Heart right ventricle (tissue), 16 donors: ENCODE data around the gene MGAT3. TPM values are rescaled to one million over a fixed set of nuclear protein-coding genes. Genes with fewer than 3 reads are reported as not detected.
A peak's percentile ranks its signal among the peaks of the same experiment; 100 is the strongest.

ENCODE experiments used
- ATAC-seq, 8 donors: fragments of 200-7000 bp; cut with Tn5 transposase; one replicate each; pipeline ENCODE4 v1.9.1; 2020; ENCODE audit warnings: mild to moderate bottlenecking in 8 of 8, moderate library complexity in 8 of 8, moderate number of reproducible peaks in 1 of 8
- DNase-seq, 2 donors: peaks; one replicate each; pipeline ENCODE4 v3.0.0-alpha.2; 2020
- H3K27ac ChIP-seq, 10 donors: fragments of 200-600 bp; sonication (generic) in 2 of 10; one replicate each; pipeline versions ENCODE4 v1.5.0 to v1.8.0; 2020 to 2022; ENCODE audit warnings: mild to moderate bottlenecking in 3 of 10
- H3K27me3 ChIP-seq, 7 donors: fragments of 200-600 bp; one replicate each; pipeline ENCODE4 v1.8.0; 2021 to 2022; ENCODE audit warnings: mild to moderate bottlenecking in 2 of 7
- H3K36me3 ChIP-seq, 9 donors: fragments of 200-600 bp; sonication (generic) in 1 of 9; one replicate each; pipeline versions ENCODE4 v1.5.0 to v1.8.0; 2020 to 2022; ENCODE audit warnings: mild to moderate bottlenecking in 2 of 9
- H3K4me1 ChIP-seq, 9 donors: fragments of 200-600 bp; sonication (generic) in 1 of 9; one replicate each; pipeline versions ENCODE4 v1.5.0 to v1.8.0; 2020 to 2022; ENCODE audit warnings: mild to moderate bottlenecking in 4 of 9
- H3K4me3 ChIP-seq, 10 donors: fragments of 200-600 bp; sonication (generic) in 2 of 10; one replicate each; pipeline versions ENCODE4 v1.5.0 to v1.8.0; 2020 to 2022; ENCODE audit warnings: mild to moderate bottlenecking in 7 of 10, moderate library complexity in 2 of 10
- H3K9me3 ChIP-seq, 11 donors: fragments of 200-600 bp in 10 of 11; sonication (generic) in 2 of 11; one replicate each; pipeline versions ENCODE4 v1.5.0 to v1.8.0; 2013 to 2022; ENCODE audit warnings: mild to moderate bottlenecking in 2 of 11, control low read depth in 1 of 11, moderate library complexity in 1 of 11
- CTCF ChIP-seq, 9 donors: fragments of 200-600 bp; sonication (generic) in 2 of 9; IDR thresholded peaks; one replicate each; pipeline versions ENCODE4 v1.5.0 to v1.8.0; 2021 to 2022; ENCODE audit warnings: antibody characterized with exemption in 9 of 9, mild to moderate bottlenecking in 5 of 9, moderate library complexity in 1 of 9
- WGBS, 2 donors: extraction: QIAGEN DNeasy Blood & Tissue Kit; methylation state at CpG; one replicate each; pipeline ENCODE4 v1.1.7; 2013; ENCODE audit warnings: inconsistent platforms in 1 of 2; 5-methylcytosine and 5-hydroxymethylcytosine counted together
- intact Hi-C, 10 donors: fragments of 100-400 bp; cut with DNase I; formaldehyde crosslinking; loops; one replicate each; pipeline versions ENCODE4 v1.11.1 to v1.14.2; 2022
- polyA plus RNA-seq, 2 donors: library from polyadenylated mRNA; stranded (reverse); fragments of 200-250 nt; gene quantifications; one replicate each; pipeline ENCODE4 v1.2.3, GENCODE V29; 2013
- total RNA-seq, 10 donors: library from RNA; stranded (reverse); fragmentation: NEBNext Ultra II Directional in 3 of 10; extraction: Animal tissue kit (Norgen Biotek cat#: 25700) in 3 of 10; gene quantifications; one replicate each; pipeline versions ENCODE4 v1.2.1 to v1.2.4, GENCODE V29; 2021 to 2023
- donor health status: Arrhythmogenic right ventricular cardiomyopathy.
- donor health status: ischemic (EF 13 %, LVEDD 7.1; RV severe dilation, severe dysfunction).
- donor health status: healthy with polysubstance abuse.
- donor health status: DM: no; HTN: yes; CAD: no.
- donor health status: DM: no; HTN: no; CAD: no.
- donor health status: ischemic (EF 25% LVEDD 6.9; RV normal size, moderate dysfunction).
- donor health status: ischemic (EF 25% LVEDD 5.7; RV mildly dilated, moderate dysfunction).
- donor health status: healthy.
- donor health status: DM: yes; HTN: yes; CAD: no.
- donor health status: Ischemic cardiomyopathy.
- donor health status: ischemic (EF 35%, LVEDD 5.7; RV mildly dilated, moderate dysfunction).
- donor health status: nonischemic (EF 11% LVEDD 7.7; RV severe dilation, severe dysfunction).
- donor health status: DM: yes; HTN: yes; CAD: no.
- donor health status: PGD.
- donor health status: ischemic (EF 29% LVEDD 5.4; RV normal size, mild dysfunction).
- donor health status: nonischemic (EF 23%, LVEDD 6.1; RV moderate dilation, normal function).

MGAT3 gene
- total and polyA plus RNA-seq, 12 donors = 1.8 to 14.0 (median 3.9) TPM

GRCh38 chr22:39490135-39490798 lies 33.5 kb downstream of the MGAT3 start:
- H3K27ac ChIP-seq = peak overlapping the region in 1 of 10 donors; percentile 2
- no peak overlapping the region for H3K4me3 ChIP-seq
- DNase-seq (peak; percentile 74 to 81), ATAC-seq (peak; percentile 85 to 92 (median 88))
- intact Hi-C loops = loop anchor here in 6 of 10 donors (5.0 to 10.0 kb wide), 4 partner anchors 37 to 55 kb away; partner anchors contain the start of gene RPS19BP1 (in 2 of the 6)
- peaks cover 0 to 31% (median 4%) of the 10 kb centered on the region in 9 donors for H3K4me1 ChIP-seq
- no peaks in the 10 kb centered on the region for H3K27me3 ChIP-seq
- TF ChIP-seq CTCF (IDR thresholded peaks at IDR 0.05) = no peak
- WGBS, 2 donors = 43 to 44% methylated on average over 13 of the region's 13 CpGs
- H3K36me3 ChIP-seq = peaks cover 0 to 16% (median 0%) of the 10 kb centered on the region in 9 donors
- H3K9me3 ChIP-seq = no peaks in the 10 kb centered on the region

GRCh38 chr22:39490966-39491680 lies 34.3 kb downstream of the MGAT3 start:
- Histone ChIP-seq H3K27me3 (no peaks in the 10 kb centered on the region), H3K4me3 (no peak overlapping the region), H3K4me1 (peaks cover 0 to 34% (median 4%) of the 10 kb centered on the region in 9 donors), H3K27ac (no peak overlapping the region), H3K36me3 (peaks cover 0 to 16% (median 0%) of the 10 kb centered on the region in 9 donors), H3K9me3 (no peaks in the 10 kb centered on the region)
- ATAC-seq = no peak
- intact Hi-C loops = loop anchor here in 6 of 10 donors (5.0 to 10.0 kb wide), 4 partner anchors 36 to 56 kb away; partner anchors contain the start of gene RPS19BP1 (in 2 of the 6)
- TF ChIP-seq CTCF (IDR thresholded peaks at IDR 0.05) = no peak
- no peak for DNase-seq
- WGBS, 2 donors = 81% methylated on average over 9 of the region's 9 CpGs

GRCh38 chr22:39491696-39492095 lies 34.9 kb downstream of the MGAT3 start:
- Histone ChIP-seq H3K4me1 (peaks cover 0 to 39% (median 7%) of the 10 kb centered on the region in 9 donors), H3K27ac (no peak overlapping the region), H3K4me3 (no peak overlapping the region), H3K9me3 (no peaks in the 10 kb centered on the region), H3K36me3 (peaks cover 0 to 16% (median 0%) of the 10 kb centered on the region in 9 donors), H3K27me3 (no peaks in the 10 kb centered on the region)
- no peak for TF ChIP-seq CTCF (IDR thresholded peaks at IDR 0.05)
- intact Hi-C loops = loop anchor here in 6 of 10 donors (5.0 to 10.0 kb wide), 4 partner anchors 36 to 57 kb away; partner anchors contain the start of gene RPS19BP1 (in 2 of the 6)
- WGBS, 2 donors = 88 to 89% methylated on average over 6 of the region's 6 CpGs
- no peak for ATAC-seq
- no peak for DNase-seq

- no peaks in the 10 kb centered on the region for H3K9me3 ChIP-seq
- no peak overlapping the region for H3K4me3 ChIP-seq
- DNase-seq (no peak), ATAC-seq (no peak)
- no peak for TF ChIP-seq CTCF (IDR thresholded peaks at IDR 0.05)
- H3K27ac ChIP-seq = no peak overlapping the region
- WGBS, 2 donors = 84 to 89% methylated on average over 3 of the region's 3 CpGs
- H3K4me1 ChIP-seq = peaks cover 0 to 42% (median 9%) of the 10 kb centered on the region in 9 donors
- intact Hi-C loops = loop anchor here in 6 of 10 donors (5.0 to 10.0 kb wide), 4 partner anchors 35 to 57 kb away; partner anchors contain the start of gene RPS19BP1 (in 2 of the 6)
- H3K36me3 ChIP-seq = peaks cover 0 to 16% (median 0%) of the 10 kb centered on the region in 9 donors
- no peaks in the 10 kb centered on the region for H3K27me3 ChIP-seq
Observed at GRCh38 chr22:39492186-39492585, 35.4 kb downstream of the MGAT3 start.
